Loucy (cell line): Measurements from ENCODE around the gene ABCA1.

ENCODE experiments used
- H2AFZ ChIP-seq: fragments of 200-600 bp; sonication (generic); 2 replicates; pipeline ENCODE4 v1.6.0; 2016; ENCODE audit warnings: antibody characterized with exemption, mild to moderate bottlenecking, low read length, moderate library complexity
- H3F3A ChIP-seq: fragments of 200-600 bp; 2 replicates; pipeline ENCODE4 v1.6.0; 2016; ENCODE audit warnings: antibody characterized with exemption, low read depth, mild to moderate bottlenecking
- H3K27me3 ChIP-seq: fragments of 200-600 bp; sonication (generic); 2 replicates; pipeline ENCODE4 v1.6.1; 2014; ENCODE audit warnings: low read length, mild to moderate bottlenecking; ENCODE audit not compliant: insufficient read depth, poor library complexity, severe bottlenecking
- H3K36me3 ChIP-seq: fragments of 200-600 bp; sonication (generic); 2 replicates; pipeline ENCODE4 v1.6.1; 2016; ENCODE audit warnings: low read length; ENCODE audit not compliant: insufficient read depth
- H3K4me1 ChIP-seq: fragments of 200-600 bp; sonication (generic); 2 replicates; pipeline ENCODE4 v1.5.1; 2014; ENCODE audit warnings: low read length, mild to moderate bottlenecking; ENCODE audit not compliant: insufficient read depth, poor library complexity, severe bottlenecking
- H3K4me2 ChIP-seq: fragments of 200-600 bp; sonication (generic); 2 replicates; pipeline ENCODE4 v1.6.0; 2014; ENCODE audit warnings: antibody characterized with exemption, low read length, low read depth, mild to moderate bottlenecking; ENCODE audit not compliant: poor library complexity, severe bottlenecking
- H3K4me3 ChIP-seq: fragments of 200-600 bp; sonication (generic); 2 replicates; pipeline ENCODE4 v1.5.1; 2014; ENCODE audit warnings: low read length, mild to moderate bottlenecking, mixed read lengths; ENCODE audit not compliant: poor library complexity, severe bottlenecking
- H3K79me2 ChIP-seq: fragments of 200-600 bp; sonication (generic); 2 replicates; pipeline ENCODE4 v1.6.1; 2014; ENCODE audit warnings: low read length; ENCODE audit not compliant: insufficient read depth
- H3K9ac ChIP-seq: fragments of 200-600 bp; sonication (generic); 2 replicates; pipeline ENCODE4 v1.6.0; 2014; ENCODE audit warnings: mild to moderate bottlenecking, low read depth, low read length, moderate library complexity; ENCODE audit not compliant: poor library complexity, severe bottlenecking
- H3K9me2 ChIP-seq: fragments of 200-600 bp; sonication (generic); replicated peaks from 2 replicates; pipeline ENCODE4 v1.6.1; 2016; ENCODE audit warnings: low read depth, low read length, mixed read lengths
- H3K9me3 ChIP-seq: fragments of 200-600 bp; sonication (generic); 2 replicates; pipeline ENCODE4 v1.6.1; 2014; ENCODE audit warnings: mild to moderate bottlenecking, antibody characterized with exemption, low read length, low read depth; ENCODE audit not compliant: insufficient read depth
- H4K20me1 ChIP-seq: fragments of 200-600 bp; sonication (generic); 2 replicates; pipeline ENCODE4 v1.6.0; 2014; ENCODE audit warnings: antibody characterized with exemption, low read length, mild to moderate bottlenecking; ENCODE audit not compliant: insufficient read depth, poor library complexity, severe bottlenecking
- EZH2phosphoT487 ChIP-seq: fragments of 200-600 bp; IDR thresholded peaks from 2 replicates; pipeline ENCODE4 v1.6.1; 2018; ENCODE audit warnings: antibody characterized with exemption, mild to moderate bottlenecking, moderate library complexity, borderline replicate concordance
- TF ChIP-seq, protein P1 (sequence below): fragments of 200-600 bp; sonication (generic); conservative IDR thresholded peaks from 2 replicates; pipeline ENCODE4 v1.5.1; 2014; ENCODE audit warnings: mild to moderate bottlenecking, antibody characterized with exemption, low read length

ABCA1 gene

GRCh38 chr9:104875897-104876296, 52.1 kb downstream of the ABCA1 start:
- Histone ChIP-seq H2AFZ (no peak overlapping the region), H3K9me3 (no peaks in the 10 kb centered on the region), H3K9ac (no peak overlapping the region), H3K36me3 (no peaks in the 10 kb centered on the region), H3K27me3 (no peaks in the 10 kb centered on the region), H4K20me1 (no peaks in the 10 kb centered on the region), H3F3A (no peaks in the 10 kb centered on the region), H3K4me3 (no peak overlapping the region), H3K79me2 (no peaks in the 10 kb centered on the region), H3K4me2 (no peak overlapping the region), H3K9me2 (no peaks in the 10 kb centered on the region), H3K4me1 (no peaks in the 10 kb centered on the region)
- TF ChIP-seq, protein P1, sequence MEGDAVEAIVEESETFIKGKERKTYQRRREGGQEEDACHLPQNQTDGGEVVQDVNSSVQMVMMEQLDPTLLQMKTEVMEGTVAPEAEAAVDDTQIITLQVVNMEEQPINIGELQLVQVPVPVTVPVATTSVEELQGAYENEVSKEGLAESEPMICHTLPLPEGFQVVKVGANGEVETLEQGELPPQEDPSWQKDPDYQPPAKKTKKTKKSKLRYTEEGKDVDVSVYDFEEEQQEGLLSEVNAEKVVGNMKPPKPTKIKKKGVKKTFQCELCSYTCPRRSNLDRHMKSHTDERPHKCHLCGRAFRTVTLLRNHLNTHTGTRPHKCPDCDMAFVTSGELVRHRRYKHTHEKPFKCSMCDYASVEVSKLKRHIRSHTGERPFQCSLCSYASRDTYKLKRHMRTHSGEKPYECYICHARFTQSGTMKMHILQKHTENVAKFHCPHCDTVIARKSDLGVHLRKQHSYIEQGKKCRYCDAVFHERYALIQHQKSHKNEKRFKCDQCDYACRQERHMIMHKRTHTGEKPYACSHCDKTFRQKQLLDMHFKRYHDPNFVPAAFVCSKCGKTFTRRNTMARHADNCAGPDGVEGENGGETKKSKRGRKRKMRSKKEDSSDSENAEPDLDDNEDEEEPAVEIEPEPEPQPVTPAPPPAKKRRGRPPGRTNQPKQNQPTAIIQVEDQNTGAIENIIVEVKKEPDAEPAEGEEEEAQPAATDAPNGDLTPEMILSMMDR: no peak
- TF ChIP-seq EZH2phosphoT487: no peak

- H3K9me2 ChIP-seq: no peaks in the 10 kb centered on the region
- H3K4me3 ChIP-seq: no peak overlapping the region
- no peak for TF ChIP-seq EZH2phosphoT487
- TF ChIP-seq, protein P1: no peak
- H4K20me1 ChIP-seq: no peaks in the 10 kb centered on the region
- H3K4me1 ChIP-seq: no peaks in the 10 kb centered on the region
- H3K36me3 ChIP-seq: no peaks in the 10 kb centered on the region
- H3K4me2 ChIP-seq: no peak overlapping the region
- H3K9me3 ChIP-seq: no peaks in the 10 kb centered on the region
- H3K27me3 ChIP-seq: no peaks in the 10 kb centered on the region
- no peaks in the 10 kb centered on the region for H3F3A ChIP-seq
- H2AFZ ChIP-seq: no peak overlapping the region
- H3K79me2 ChIP-seq: no peaks in the 10 kb centered on the region
- H3K9ac ChIP-seq: no peak overlapping the region
Measured at GRCh38 chr9:104875320-104875719, 52.6 kb downstream of the ABCA1 start.

DNA sequence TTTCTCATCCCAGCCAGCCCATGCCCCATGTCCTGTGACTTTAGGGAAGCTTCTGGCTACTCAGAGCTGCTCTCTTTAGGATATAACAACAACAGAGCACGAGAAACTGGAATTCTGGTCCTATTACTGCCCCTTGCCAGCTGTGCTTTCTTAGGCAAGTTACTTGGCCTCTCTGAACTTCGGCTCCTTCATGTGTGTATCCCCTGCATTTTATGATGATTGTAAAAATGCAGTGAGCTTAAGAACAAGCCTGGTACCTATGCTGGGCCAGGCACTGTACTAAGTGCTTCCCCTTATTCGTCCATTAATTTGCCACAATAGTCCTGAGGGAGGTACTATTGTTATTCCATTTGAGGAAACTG, 54.5 kb downstream of the ABCA1 start:
- Histone ChIP-seq H3K27me3 (no peaks in the 10 kb centered on the region), H2AFZ (no peak overlapping the region), H3K9me2 (no peaks in the 10 kb centered on the region), H3K36me3 (no peaks in the 10 kb centered on the region), H3K4me1 (no peaks in the 10 kb centered on the region), H3K9ac (no peak overlapping the region), H3K4me2 (no peak overlapping the region), H4K20me1 (no peaks in the 10 kb centered on the region), H3K79me2 (no peaks in the 10 kb centered on the region), H3K4me3 (no peak overlapping the region), H3F3A (no peaks in the 10 kb centered on the region), H3K9me3 (no peaks in the 10 kb centered on the region)
- TF ChIP-seq EZH2phosphoT487: no peak
- TF ChIP-seq, protein P1: no peak
